ENCODE data around the gene PTGDS. TPM values are rescaled to one million over a fixed set of nuclear protein-coding genes. Genes with fewer than 3 reads are reported as not detected.

The PTGDS gene
- 16.1 and 28.3 TPM in 2 replicates for total RNA-seq

DNA sequence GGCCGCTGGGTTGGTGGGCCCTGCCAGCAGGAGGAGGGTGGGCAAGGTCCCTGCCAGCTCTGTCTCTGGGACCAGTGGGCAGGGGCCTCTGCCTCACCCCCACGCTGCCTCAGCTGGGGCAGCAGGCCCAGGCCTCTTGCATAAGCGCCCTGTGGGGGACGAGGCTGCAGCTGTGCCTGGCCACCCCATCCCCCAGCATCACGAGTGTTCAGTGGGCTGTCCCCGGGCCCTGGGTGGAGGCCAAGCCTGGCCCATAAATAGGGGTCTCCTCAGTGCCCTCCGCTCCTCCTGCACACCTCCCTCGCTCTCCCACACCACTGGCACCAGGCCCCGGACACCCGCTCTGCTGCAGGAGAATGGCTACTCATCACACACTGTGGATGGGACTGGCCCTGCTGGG, at the start of gene PTGDS:
Gene PTGDS, plus strand, starts transcription at position 282 of the 400 bp plus-strand sequence. Its CDS starts 75 bp downstream, at position 357.

DNA sequence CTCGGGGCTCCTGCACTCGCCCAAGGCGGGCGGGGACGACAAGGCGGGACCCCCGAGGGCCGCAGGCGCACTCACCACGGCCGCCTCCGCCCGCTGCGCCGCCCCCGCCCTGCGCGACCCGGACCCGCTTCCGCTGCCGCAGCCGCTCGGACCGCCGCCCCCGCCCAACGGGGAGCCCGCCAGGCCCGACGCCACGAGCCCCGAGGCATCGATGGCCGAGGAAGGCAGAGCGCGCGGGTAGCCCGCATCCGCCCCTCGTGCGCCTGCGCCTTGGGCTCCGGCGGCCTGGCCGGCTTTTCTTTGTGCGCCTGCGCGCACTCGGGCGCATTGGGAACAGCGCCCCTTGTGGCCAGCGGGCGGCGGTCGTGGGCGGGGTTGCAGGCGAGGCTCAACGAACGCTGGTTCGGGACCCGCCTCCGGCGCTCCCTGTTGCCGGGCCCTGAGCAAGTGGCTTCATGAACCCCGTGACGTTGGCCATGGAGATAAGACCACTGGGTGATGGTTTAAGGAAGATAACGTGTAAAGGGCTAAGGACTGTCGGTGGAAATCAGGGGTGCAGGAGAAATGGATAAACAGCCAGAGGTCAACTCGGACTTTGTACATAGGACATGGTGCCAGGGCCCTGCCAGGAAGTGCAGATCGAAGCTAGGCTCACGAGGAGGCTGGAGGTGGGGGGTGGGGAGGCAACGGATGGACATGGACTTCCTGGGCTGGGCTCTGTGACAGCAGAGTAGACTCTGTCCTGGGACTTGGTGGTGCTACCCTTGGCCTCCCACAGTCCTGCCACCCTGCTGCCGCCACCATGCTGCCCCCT, 32.6 kb upstream of the PTGDS start, which contains the start of the genes C8G and FBXW5:
Gene C8G, plus strand, starts transcription at position 725 of the 814 bp plus-strand sequence. Its CDS starts 78 bp downstream, at position 803.
Gene FBXW5, minus strand, starts transcription at position 220 of the 814 bp plus-strand sequence. CDS start 655 bp downstream, outside the sequence.

DNA sequence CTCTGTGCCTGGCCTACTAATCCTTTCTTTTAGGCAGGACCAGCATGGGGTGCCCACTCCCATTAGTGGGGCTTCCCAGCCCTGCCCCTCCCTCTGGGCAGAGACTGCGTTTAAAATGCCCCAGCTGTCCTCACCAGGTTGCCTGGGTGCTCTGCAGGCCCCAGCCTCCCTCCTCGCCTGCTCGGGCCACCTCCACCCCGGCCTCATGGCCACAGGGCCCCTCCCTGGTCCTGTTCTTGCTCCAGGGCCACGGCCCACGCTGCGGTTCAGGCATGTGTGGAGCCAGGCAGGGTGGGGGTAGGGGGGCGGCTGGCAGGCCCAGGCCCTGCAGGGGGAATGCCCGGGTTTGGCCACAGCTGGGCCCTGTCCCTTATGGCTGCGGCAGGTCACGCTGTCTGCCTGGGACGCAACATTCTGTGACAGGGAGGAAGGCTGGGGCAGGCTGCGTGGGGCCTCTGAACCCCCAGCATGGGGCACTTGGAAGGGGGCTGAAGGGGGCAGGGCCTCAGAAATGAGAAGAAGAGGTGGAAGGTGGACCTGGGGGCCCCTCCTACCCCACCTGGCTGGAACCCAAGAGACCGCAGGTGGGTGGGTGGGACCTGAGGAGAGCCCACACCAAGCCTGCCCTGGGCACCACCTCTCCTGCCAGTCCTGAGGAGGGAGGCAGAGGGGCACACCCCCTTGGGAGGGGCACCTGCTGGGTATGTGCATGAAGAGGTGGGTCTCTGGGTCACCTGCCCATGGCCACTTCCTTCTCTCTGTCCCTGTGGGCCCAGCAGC, 25.6 kb upstream of the PTGDS start, which contains the start of gene LCN12:
Gene LCN12, plus strand, starts transcription at position 733 of the 780 bp plus-strand sequence. CDS start 55 bp downstream, outside the sequence.

DNA sequence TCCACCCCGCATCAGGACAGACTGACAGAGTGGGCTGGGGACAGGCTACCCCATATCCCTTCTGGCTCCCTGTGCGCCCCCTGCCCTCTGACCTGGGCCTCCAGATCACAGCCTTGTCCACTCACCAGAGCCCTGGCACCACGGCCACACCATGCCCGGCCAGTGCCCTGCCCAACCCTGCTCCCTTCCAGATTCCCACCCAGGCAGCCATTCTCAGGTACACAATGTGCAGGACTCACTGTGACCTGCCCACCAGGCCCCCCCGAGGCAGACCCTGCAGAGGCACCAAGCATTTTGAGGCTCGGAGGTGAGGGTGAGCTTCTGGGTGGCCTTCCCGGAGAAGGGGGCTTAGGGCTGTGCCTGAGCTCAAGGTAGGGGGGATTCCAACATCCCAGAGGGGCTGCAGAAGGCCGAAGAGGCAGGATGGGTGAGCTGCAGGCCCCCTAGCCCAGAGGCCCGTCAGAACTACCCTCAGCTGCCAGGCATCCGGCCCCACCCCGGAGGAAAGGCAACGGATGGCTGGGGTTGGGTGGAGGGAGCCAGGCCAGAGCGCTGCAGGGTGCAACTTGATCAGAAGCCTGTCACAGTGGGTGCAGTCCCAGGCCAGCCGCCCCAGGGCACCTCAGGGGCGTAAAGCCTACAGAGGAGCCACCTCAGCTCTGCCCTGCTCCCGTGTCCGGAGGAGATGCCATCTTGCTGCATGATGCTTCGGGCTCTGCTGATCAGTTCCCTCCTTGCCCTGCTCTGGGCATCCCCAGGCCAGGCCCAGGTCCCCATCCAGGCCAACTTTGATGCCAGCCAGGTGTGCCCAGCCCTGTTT, 5.1 kb downstream of the PTGDS start, which contains the start of gene LCNL1:
Gene LCNL1, plus strand, starts transcription at position 762 of the 820 bp plus-strand sequence. CDS start 594 bp downstream, outside the sequence.

DNA sequence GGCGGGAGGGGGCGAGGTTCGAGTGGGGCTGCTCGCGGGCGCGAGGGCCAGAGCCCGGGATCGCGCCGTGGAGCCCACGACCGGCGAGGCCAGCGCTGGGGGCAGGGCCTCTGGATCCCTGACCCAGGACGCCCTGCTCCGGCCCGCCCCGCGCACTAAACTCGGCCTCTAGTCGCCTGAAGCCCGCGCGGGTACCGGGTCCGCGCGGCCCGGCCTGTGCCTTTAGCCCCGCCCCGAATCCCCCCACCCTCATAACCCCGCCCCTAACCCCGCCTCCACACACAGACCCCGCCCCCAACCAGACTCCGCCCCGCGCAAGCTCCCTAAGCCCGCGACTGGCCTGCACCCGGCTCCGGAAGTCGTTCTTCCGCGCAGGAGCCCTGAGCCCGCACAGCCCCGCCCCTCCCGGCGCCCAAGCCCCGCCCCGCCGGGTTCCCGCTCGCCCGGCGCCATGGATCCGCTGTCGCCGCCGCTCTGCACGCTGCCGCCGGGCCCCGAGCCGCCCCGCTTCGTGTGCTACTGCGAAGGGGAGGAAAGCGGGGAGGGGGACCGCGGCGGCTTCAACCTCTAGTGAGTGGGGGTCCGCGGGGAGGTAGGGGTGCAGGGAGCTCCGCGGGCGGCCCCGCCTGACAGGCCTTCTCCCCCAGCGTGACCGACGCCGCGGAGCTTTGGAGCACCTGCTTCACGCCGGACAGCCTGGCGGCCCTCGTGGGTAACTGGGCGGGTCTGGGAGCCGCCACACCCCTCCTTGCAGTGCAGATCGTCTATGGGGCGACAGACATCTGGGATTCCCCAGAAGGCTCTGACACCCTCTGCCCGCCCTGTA, 14.9 kb downstream of the PTGDS start, which contains the start of gene PAXX:
Gene PAXX, plus strand, starts transcription at position 430 of the 826 bp plus-strand sequence. Its CDS starts 22 bp downstream, at position 452.

DNA sequence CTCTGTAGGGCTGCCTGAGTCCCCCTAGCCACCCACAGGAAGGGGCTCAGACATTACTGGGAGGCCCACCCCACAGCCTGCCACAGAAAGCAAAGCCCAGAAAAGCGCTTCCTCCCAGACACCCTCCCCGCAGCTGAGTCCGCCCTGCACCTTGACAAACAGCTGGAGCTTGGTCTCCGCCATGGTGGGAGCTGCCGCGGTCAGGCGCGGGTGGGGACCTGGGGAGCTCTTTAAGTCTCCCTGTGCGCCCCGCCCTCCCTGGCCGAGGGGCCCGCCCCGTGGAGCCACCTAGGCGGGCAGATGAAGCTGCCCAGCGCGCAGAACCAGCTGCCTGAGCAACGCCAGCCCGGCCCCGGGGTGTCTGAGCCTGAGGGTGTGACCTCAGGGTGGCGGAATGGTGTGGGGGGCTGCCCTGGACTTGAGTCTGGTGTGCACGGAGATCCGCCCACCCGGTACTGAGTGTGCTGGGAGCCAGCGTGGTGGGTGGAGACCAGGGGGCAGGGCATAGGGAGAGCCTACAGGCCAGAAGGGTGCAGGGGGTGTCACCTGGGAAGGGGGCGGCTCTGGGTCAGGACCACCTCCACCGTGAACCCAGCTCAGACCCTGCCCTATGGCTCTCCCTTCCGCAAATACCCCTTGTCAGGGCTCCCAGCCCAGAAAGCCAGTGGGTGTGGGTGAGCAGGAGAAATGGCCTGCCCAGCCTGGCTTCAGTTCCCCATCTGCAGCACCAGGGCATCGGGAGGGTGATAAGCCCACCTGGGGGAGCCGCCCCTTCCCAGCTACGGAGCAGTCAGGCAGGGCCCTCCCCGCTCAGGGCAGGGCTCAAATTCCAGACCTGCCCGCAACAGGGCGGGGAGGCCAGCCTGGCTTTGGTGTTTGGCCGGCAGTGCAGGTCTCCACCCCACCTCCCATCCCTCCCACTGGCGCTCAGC, 19.3 kb downstream of the PTGDS start, which contains the start of gene CLIC3:
Gene CLIC3, minus strand, starts transcription at position 208 of the 932 bp plus-strand sequence. Its CDS starts 25 bp downstream, at position 183.

DNA sequence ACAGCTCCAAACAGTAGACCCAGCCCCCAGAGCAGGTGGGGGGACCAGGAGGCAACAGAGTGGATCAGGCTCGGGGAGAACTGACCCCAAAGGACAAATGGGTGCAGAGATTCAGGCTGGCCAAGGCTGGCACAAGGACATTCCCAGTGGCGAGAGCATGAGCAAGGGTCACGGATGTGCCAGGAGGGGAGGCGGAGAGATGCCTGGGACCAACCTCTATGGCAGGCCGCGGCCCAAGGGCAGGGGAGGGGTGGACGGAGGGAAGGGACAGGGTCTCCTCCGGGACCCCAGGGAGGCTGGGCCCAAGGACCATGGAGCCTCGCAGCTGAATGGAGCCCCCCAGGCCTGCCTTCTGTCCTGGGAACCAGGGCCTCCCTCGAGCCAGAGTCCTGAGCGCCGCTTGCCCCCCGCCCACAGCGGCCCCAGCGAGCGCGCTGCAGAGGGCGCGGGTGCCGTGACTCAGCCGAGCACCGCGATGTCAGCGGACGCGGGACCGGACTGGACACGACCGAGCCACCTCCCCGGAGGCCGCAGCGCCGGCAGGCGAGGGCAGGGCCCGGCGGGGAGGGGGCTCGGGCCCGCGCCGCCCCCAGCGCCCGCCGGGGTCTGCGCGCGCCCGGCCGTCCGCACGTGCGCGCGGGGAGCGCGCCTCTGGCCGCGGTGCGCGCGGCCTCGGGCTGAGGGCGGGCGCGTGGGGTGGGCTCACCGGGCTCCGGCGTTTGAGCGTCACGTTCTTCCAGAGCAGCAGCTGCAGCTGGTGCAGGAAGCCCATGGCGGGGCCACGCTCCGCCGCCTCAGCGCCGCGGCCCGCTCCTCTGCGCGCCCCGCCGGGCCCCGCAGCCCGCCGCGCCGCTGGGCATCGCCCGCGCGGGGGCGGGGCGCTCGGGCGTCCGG, 50.3 kb downstream of the PTGDS start, which contains the start of gene ABCA2:
Gene ABCA2, minus strand, starts transcription at position 869 of the 894 bp plus-strand sequence. Its CDS starts 97 bp downstream, at position 772.

Other genes starting within 250 kb of the PTGDS start
- not detected in 2 replicates for gene LCN10, start 234.6 kb upstream of the PTGDS start, total RNA-seq
- gene LCN6, start 229.0 kb upstream of the PTGDS start, total RNA-seq: not detected in 2 replicates
- not detected in 2 replicates for gene LCN8, start 219.3 kb upstream of the PTGDS start, total RNA-seq
- not detected in 2 replicates for gene LCN15, start 213.0 kb upstream of the PTGDS start, total RNA-seq
- 84.2 and 107 TPM in 2 replicates for gene TMEM141, start 186.2 kb upstream of the PTGDS start, total RNA-seq
- gene CCDC183, start 181.2 kb upstream of the PTGDS start, total RNA-seq: under 0.01 TPM in 1 of 2 replicates, not detected in the other
- 93.4 and 94.1 TPM in 2 replicates for gene RABL6, start 169.6 kb upstream of the PTGDS start, total RNA-seq
- gene AJM1, start 135.0 kb upstream of the PTGDS start, total RNA-seq: 1.4 TPM in 1 of 2 replicates, not detected in the other
- gene PHPT1, start 128.1 kb upstream of the PTGDS start, total RNA-seq: 116 and 117 TPM in 2 replicates
- 0.71 and 1.4 TPM in 2 replicates for gene MAMDC4, start 125.2 kb upstream of the PTGDS start, total RNA-seq
- gene EDF1, start 111.2 kb upstream of the PTGDS start, total RNA-seq: 389 and 408 TPM in 2 replicates
- gene TRAF2, start 91.0 kb upstream of the PTGDS start, total RNA-seq: 10.3 and 13.5 TPM in 2 replicates
- gene FBXW5, start 32.8 kb upstream of the PTGDS start, total RNA-seq: 150 and 202 TPM in 2 replicates
- gene C8G, start 32.3 kb upstream of the PTGDS start, total RNA-seq: not detected in 2 replicates
- gene LCN12, start 25.2 kb upstream of the PTGDS start, total RNA-seq: not detected in 2 replicates
- gene LCNL1, start 5.5 kb downstream of the PTGDS start, total RNA-seq: 0.29 and 0.35 TPM in 2 replicates
- 38.8 and 45.3 TPM in 2 replicates for gene PAXX, start 14.9 kb downstream of the PTGDS start, total RNA-seq
- 21.6 and 29.6 TPM in 2 replicates for gene CLIC3, start 19.1 kb downstream of the PTGDS start, total RNA-seq
- 12.8 and 52.2 TPM in 2 replicates for gene ABCA2, start 50.7 kb downstream of the PTGDS start, total RNA-seq
- not detected in 2 replicates for gene FUT7, start 54.6 kb downstream of the PTGDS start, total RNA-seq
- gene NPDC1, start 68.7 kb downstream of the PTGDS start, total RNA-seq: 24.2 and 27.3 TPM in 2 replicates
- gene ENTPD2, start 76.6 kb downstream of the PTGDS start, total RNA-seq: 0.58 TPM in 1 of 2 replicates, not detected in the other
- 17.3 and 17.5 TPM in 2 replicates for gene SAPCD2, start 93.1 kb downstream of the PTGDS start, total RNA-seq
- 4.6 and 5.5 TPM in 2 replicates for gene UAP1L1, start 100.0 kb downstream of the PTGDS start, total RNA-seq
- 122 and 133 TPM in 2 replicates for gene MAN1B1, start 109.5 kb downstream of the PTGDS start, total RNA-seq
- gene DPP7, start 137.2 kb downstream of the PTGDS start, total RNA-seq: 62.6 and 81.0 TPM in 2 replicates
- not detected in 2 replicates for gene GRIN1, start 161.7 kb downstream of the PTGDS start, total RNA-seq
- gene LRRC26, start 192.5 kb downstream of the PTGDS start, total RNA-seq: not detected in 2 replicates
- gene TMEM210, start 194.6 kb downstream of the PTGDS start, total RNA-seq: not detected in 2 replicates
- gene ANAPC2, start 211.1 kb downstream of the PTGDS start, total RNA-seq: 10.7 and 16.3 TPM in 2 replicates
- 69.1 and 154 TPM in 2 replicates for gene SSNA1, start 211.2 kb downstream of the PTGDS start, total RNA-seq
- 9.2 and 14.7 TPM in 2 replicates for gene TPRN, start 223.2 kb downstream of the PTGDS start, total RNA-seq
- gene TMEM203, start 228.1 kb downstream of the PTGDS start, total RNA-seq: 36.5 and 50.7 TPM in 2 replicates
- gene NDOR1, start 228.2 kb downstream of the PTGDS start, total RNA-seq: 12.4 and 19.0 TPM in 2 replicates
- gene RNF208, start 244.7 kb downstream of the PTGDS start, total RNA-seq: not detected in 2 replicates
- gene CYSRT1, start 247.7 kb downstream of the PTGDS start, total RNA-seq: 2.3 and 2.8 TPM in 2 replicates
- not detected in 2 replicates for gene RNF224, start 250.0 kb downstream of the PTGDS start, total RNA-seq